Ecto neural progenitor cell (in vitro differentiated cells): ENCODE results near the gene SRCAP.
A peak's percentile ranks its signal among the peaks of the same experiment; 100 is the strongest.

Source experiments
- DNase-seq: peaks from one replicate; pipeline ENCODE4 v3.0.0-alpha.2; 2018; ENCODE audit warnings: low spot score

Gene SRCAP

DNA sequence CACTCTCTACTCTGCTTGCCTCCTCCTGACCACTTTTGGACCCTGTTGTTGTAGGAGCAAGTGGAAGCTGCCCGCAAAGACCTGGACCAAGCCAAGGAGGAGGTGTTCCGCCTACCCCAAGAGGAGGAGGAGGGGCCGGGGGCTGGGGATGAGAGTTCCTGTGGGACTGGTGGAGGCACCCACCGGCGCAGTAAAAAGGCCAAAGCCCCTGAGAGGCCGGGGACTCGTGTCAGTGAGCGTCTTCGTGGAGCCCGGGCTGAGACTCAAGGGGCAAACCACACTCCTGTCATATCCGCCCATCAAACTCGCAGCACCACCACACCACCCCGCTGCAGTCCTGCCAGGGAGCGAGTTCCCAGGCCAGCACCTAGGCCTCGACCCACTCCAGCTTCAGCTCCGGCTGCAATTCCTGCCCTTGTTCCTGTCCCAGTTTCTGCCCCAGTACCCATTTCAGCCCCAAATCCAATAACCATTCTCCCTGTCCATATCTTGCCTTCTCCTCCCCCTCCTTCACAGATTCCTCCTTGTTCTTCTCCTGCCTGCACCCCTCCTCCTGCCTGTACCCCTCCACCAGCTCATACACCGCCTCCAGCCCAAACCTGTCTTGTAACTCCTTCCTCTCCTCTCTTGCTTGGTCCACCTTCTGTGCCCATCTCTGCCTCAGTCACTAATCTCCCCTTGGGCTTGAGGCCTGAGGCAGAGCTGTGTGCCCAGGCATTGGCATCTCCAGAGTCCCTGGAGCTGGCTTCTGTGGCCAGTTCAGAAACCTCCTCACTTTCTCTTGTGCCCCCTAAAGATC is 38.2 kb downstream of the SRCAP start:
- DNase-seq: no peak

GRCh38 chr16:30737794-30738648 is 39.0 kb downstream of the SRCAP start:
- no peak for DNase-seq

- DNase-seq: no peak
These were observed 40.3 kb downstream of the SRCAP start for GRCh38 chr16:30738984-30739951.

DNA sequence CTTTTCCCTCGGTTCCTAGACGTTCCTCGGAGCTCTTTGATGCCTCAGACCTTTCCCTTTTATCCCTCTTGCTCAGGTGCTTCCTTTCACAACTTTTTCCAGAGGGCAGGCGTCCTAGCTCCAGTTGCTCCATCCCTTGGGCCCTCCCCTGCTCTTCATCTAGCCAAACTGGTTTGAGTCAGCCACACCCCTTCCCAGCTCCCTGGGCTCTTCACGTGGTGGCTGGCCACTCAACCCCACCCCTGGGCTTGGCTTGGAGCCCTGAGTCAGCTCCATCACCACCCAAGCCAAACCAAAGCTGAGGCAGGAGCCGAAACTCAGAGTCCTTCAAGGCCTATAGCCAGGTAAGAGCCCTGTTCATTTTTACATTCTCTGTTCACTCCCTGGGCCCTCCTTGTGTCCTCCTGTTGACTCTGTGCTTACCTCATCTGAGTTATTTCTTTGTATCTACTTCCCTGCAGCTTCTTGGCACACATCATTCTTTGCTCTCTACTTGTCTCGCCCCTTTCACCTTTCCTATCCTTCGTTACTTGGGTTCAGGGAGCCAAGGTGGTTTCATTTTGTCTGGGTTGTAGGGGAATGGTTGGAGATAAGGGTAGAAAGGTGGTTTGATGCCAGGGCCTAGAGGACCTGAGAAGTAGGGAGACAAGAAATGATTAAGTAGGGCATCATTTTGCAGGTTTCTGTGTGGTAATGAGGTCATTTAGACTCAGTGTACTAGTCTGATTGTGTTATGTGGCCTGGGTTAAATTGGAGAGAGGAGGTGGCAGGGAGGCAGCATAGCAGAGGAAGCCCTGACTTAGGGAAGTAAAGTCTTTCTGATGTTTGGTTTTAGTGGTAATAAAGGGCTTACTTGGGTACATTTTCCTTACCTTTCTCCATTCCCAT is 41.6 kb downstream of the SRCAP start:
- no peak for DNase-seq

DNA sequence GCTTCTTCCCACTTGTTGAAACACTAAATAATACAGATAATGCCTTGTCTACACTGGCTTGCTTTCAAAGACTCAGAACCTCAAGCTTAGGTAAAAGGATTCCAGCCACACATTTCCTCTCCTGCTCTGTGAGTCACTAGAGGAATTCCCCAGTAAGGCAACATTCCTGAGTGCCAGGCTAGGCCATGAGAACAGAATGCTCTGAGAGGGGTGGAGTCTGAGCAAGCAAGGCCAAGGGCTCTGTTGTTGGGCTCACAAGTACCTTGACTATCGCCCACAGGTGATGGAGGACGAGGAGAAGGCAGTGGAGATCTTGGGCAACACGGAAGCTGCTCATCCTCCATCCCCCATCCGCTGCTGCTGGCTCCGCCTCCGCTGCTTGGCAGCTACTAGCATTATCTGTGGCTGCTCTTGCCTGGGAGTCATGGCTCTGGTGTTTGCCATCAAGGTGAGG is 42.5 kb downstream of the SRCAP start:
- no peak for DNase-seq

- no peak for DNase-seq
These were observed 44.7 kb downstream of the SRCAP start for GRCh38 chr16:30743716-30744115.

GRCh38 chr16:30744183-30744582 is 45.2 kb downstream of the SRCAP start:
- DNase-seq: no peak

- no peak for DNase-seq
These were observed 46.1 kb downstream of the SRCAP start for GRCh38 chr16:30745082-30745481.

GRCh38 chr16:30746638-30747175 is 47.7 kb downstream of the SRCAP start:
- no peak for DNase-seq

DNA sequence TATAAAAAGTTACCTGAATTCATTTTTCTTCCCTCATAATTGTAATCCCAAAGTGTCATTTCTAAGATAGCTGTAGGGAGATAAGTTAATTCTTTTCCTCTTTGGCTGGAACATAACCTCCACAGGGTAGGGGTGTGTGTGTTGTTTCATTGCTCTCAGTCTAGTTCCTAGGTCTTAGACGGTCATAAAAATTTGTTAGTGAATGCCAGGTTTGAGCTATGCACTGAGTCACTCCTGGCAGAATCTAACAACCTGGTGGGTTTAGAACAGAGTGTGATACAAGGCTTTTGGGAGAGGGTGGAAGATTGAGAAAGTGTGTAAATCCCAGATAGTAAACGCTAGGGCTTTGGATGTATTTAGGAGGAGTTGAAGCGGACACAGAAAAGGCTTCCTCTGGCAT is 48.4 kb downstream of the SRCAP start:
- no peak for DNase-seq

DNA sequence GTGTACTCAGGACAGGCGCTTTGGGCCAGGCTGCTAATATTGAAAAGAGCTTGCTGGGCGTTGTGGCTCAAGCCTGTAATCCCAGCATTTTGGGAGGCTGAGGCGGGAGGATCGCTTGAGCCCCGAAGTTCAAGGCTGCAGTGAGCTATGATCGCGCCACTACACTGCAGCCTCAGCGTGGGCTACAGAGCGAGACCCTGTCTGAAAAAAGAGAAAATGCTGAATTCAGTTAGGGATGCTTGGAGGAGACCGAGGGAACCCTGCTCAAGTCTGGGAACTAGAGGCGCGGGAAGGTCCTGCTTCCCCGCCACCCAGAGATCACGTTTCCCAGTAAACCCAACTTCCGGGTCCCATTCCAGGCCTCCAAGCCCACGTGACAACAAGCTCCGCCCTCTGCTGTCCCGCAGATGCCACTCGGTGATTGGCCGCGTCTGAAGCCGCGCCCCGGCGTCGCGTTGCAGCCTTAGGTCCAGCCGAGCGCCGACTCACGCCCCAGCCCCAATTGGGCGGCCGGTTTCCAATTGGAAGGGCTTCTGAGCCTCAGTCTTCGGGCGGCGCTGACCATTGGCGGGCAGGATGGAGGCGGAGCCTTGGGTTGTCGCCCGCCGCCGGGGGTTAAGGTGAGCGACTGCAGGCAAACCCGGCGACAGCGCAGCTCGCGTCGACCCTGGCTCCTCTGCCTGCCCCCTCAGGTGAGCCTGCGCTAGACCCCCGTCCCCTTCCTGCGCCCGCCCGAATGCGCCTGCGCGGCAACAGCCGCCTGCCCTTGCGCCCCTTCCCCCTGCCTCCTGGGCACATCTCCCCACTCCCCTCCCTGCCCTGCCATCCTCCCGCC is 49.0 kb downstream of the SRCAP start, which contains the start of gene PHKG2:
TSS of gene PHKG2 (plus strand) at position 627 of the 835 bp plus-strand sequence. CDS start 396 bp downstream, outside the sequence.
- peak; percentile 99 for DNase-seq

GRCh38 chr16:30748634-30749445 is 49.9 kb downstream of the SRCAP start:
- DNase-seq: no peak

DNA sequence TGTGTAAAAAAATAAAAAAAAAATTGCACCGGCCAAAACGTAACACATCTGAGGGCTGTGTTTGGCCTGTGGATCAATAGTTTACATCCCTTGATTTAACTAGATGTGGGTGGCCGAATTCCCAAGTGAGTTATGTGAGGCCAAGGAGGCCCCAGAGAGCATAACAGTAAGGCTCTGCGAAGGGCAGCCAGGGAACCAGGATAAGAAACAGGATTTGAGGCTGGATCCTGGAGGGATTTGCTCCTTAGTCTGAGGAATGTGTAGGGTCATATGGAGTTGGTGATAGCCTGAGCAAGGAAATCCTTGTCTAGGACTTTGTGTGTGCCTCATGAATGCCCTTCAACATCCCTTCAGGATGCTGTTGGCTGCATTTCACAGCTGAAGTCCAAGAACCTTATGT is 51.2 kb downstream of the SRCAP start:
- no peak for DNase-seq

GRCh38 chr16:30750876-30751465 is 52.0 kb downstream of the SRCAP start:
- peak; percentile 34 for DNase-seq

GRCh38 chr16:30753596-30753995 is 54.6 kb downstream of the SRCAP start:
- no peak for DNase-seq

DNA sequence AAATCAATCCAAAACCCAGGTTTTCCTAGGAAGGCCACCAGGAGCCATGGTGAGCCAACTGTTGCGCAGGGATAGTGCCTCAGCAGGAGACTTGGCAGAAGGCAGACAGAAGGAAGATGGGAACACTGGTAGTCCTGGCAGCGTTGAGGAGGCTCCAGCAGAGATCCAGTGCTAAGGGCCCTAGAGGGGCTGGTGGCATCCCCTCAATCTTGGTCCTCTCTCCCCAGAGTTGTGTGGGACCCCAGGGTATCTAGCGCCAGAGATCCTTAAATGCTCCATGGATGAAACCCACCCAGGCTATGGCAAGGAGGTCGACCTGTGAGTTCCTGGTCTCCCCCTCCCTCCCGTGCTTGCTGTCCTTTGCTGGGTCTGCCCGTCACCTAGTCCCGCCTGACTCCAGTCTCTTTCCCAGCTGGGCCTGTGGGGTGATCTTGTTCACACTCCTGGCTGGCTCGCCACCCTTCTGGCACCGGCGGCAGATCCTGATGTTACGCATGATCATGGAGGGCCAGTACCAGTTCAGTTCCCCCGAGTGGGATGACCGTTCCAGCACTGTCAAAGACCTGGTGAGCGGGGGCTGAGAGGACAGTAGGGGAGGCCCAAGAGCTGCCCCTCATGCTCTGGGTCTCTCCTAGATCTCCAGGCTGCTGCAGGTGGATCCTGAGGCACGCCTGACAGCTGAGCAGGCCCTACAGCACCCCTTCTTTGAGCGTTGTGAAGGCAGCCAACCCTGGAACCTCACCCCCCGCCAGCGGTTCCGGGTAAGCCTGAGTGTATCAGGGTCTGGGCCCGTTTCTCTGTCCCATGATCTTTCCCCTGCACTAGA is 57.2 kb downstream of the SRCAP start:
- no peak for DNase-seq

DNA sequence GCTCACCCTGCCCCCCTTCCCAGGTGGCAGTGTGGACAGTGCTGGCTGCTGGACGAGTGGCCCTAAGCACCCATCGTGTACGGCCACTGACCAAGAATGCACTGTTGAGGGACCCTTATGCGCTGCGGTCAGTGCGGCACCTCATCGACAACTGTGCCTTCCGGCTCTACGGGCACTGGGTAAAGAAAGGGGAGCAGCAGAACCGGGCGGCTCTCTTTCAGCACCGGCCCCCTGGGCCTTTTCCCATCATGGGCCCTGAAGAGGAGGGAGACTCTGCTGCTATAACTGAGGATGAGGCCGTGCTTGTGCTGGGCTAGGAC is 57.8 kb downstream of the SRCAP start:
- DNase-seq: no peak

DNA sequence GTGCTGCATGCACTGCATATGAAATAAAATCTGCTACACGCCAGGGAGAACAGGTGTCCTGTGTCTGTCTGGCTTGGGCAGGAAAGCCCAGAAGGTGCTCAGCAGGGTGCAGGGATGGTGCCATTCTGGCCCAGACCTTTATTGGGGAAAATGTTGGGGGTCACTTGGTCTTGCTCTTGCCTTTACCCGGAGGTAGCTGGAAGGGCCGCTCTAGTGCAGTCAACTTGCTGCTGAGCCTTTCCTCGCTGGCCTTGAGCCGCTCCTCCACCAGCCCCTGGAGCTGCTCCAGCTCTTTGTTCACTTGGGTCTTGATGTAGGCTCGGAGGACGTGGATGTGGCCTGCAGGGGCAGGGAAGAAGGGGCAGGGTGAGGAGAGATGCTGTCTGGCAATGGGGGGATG is 58.3 kb downstream of the SRCAP start:
- DNase-seq: no peak
